ENCODE data around the gene OTOS. TPM values are rescaled to one million over a fixed set of nuclear protein-coding genes. Genes with fewer than 3 reads are reported as not detected.

Gene OTOS
- total RNA-seq, 1 experiment from 2014 or later: not detected

GRCh38 chr2:240126731-240127130 is 13.7 kb downstream of the OTOS start:
- intact Hi-C loops (cut with micrococcal nuclease): no loop called here
- DNase-seq (ENCODE audit: unreplicated experiment): no peak
- peaks cover 21% of the 10 kb centered on the region for H3K36me3 Mint-ChIP-seq (ENCODE audit: insufficient read depth, unreplicated experiment)
- peaks cover 3% of the 10 kb centered on the region for H3K27me3 Mint-ChIP-seq (ENCODE audit: insufficient read depth, unreplicated experiment)
- no peak overlapping the region for H3K4me3 Mint-ChIP-seq (ENCODE audit: unreplicated experiment)
- CTCF ChIA-PET: no interaction called here
- TF ChIP-seq CTCF (IDR thresholded peaks at IDR 0.05; ENCODE audit: unreplicated experiment): no peak
- POLR2A ChIA-PET: no interaction called here
- BruUV-seq (replicated peaks): no TSS peak
- no peaks in the 10 kb centered on the region for H3K9me3 Mint-ChIP-seq (ENCODE audit: unreplicated experiment)
- H3K4me1 Mint-ChIP-seq (ENCODE audit: insufficient read depth, unreplicated experiment): no peaks in the 10 kb centered on the region
- H3K27ac Mint-ChIP-seq (ENCODE audit: low read depth, unreplicated experiment): no peak overlapping the region

GRCh38 chr2:240125742-240126141 is 14.7 kb downstream of the OTOS start:
- TF ChIP-seq CTCF (IDR thresholded peaks at IDR 0.05; ENCODE audit: unreplicated experiment): no peak
- BruUV-seq (replicated peaks): no TSS peak
- CTCF ChIA-PET: interaction anchor here (0.7 kb wide), 1 partner anchor 299 kb away, joined by 3 read pairs; no protein-coding TSS in a partner anchor

GRCh38 chr2:240124651-240125030 is 15.8 kb downstream of the OTOS start:
- no peaks in the 10 kb centered on the region for H3K4me1 Mint-ChIP-seq (ENCODE audit: insufficient read depth, unreplicated experiment)
- no peak for DNase-seq (ENCODE audit: unreplicated experiment)
- no TSS peak for BruUV-seq (replicated peaks)
- POLR2A ChIA-PET: no interaction called here
- H3K36me3 Mint-ChIP-seq (ENCODE audit: insufficient read depth, unreplicated experiment): peaks cover 1% of the 10 kb centered on the region
- no peaks in the 10 kb centered on the region for H3K9me3 Mint-ChIP-seq (ENCODE audit: unreplicated experiment)
- peaks cover 24% of the 10 kb centered on the region for H3K27me3 Mint-ChIP-seq (ENCODE audit: insufficient read depth, unreplicated experiment)
- TF ChIP-seq CTCF (IDR thresholded peaks at IDR 0.05; ENCODE audit: unreplicated experiment): no peak
- intact Hi-C loops (cut with micrococcal nuclease): no loop called here
- no peak overlapping the region for H3K27ac Mint-ChIP-seq (ENCODE audit: low read depth, unreplicated experiment)
- CTCF ChIA-PET: no interaction called here
- no peak overlapping the region for H3K4me3 Mint-ChIP-seq (ENCODE audit: unreplicated experiment)

More at GRCh38 chr2:240125742-240126141, 14.7 kb downstream of the OTOS start:
- H3K27me3 Mint-ChIP-seq (ENCODE audit: insufficient read depth, unreplicated experiment): peaks cover 13% of the 10 kb centered on the region
- DNase-seq (ENCODE audit: unreplicated experiment): no peak
- no peaks in the 10 kb centered on the region for H3K4me1 Mint-ChIP-seq (ENCODE audit: insufficient read depth, unreplicated experiment)
- no peak overlapping the region for H3K27ac Mint-ChIP-seq (ENCODE audit: low read depth, unreplicated experiment)
- no peaks in the 10 kb centered on the region for H3K9me3 Mint-ChIP-seq (ENCODE audit: unreplicated experiment)
- H3K4me3 Mint-ChIP-seq (ENCODE audit: unreplicated experiment): no peak overlapping the region
- H3K36me3 Mint-ChIP-seq (ENCODE audit: insufficient read depth, unreplicated experiment): peaks cover 12% of the 10 kb centered on the region
- intact Hi-C loops (cut with micrococcal nuclease): no loop called here
- POLR2A ChIA-PET: no interaction called here

- ChIA-PET POLR2A (no interaction called here), CTCF (interaction anchor here (0.8 kb wide), 1 partner anchor 132 kb away, joined by 3 read pairs; no protein-coding TSS in a partner anchor)
- Mint-ChIP-seq H3K27me3 (ENCODE audit: insufficient read depth, unreplicated experiment) (peaks cover 30% of the 10 kb centered on the region), H3K4me1 (ENCODE audit: insufficient read depth, unreplicated experiment) (no peaks in the 10 kb centered on the region), H3K4me3 (ENCODE audit: unreplicated experiment) (no peak overlapping the region), H3K9me3 (ENCODE audit: unreplicated experiment) (no peaks in the 10 kb centered on the region), H3K27ac (ENCODE audit: low read depth, unreplicated experiment) (no peak overlapping the region), H3K36me3 (ENCODE audit: insufficient read depth, unreplicated experiment) (no peaks in the 10 kb centered on the region)
- no TSS peak for BruUV-seq (replicated peaks)
- no peak for DNase-seq (ENCODE audit: unreplicated experiment)
- no peak for TF ChIP-seq CTCF (IDR thresholded peaks at IDR 0.05; ENCODE audit: unreplicated experiment)
- intact Hi-C loops (cut with micrococcal nuclease): no loop called here
Measured at GRCh38 chr2:240123821-240124650, 16.4 kb downstream of the OTOS start.

Measured in MCF 10A (cell line).